Keratinocyte (primary cell): ENCODE results near the gene RGL1.

ENCODE experiments used
- CTCF ChIP-seq, 3 experiments: IDR thresholded peaks in 1 of 3; conservative IDR thresholded peaks in 1 of 3; optimal IDR thresholded peaks in 1 of 3; 2 replicates in 2 of 3; 3 replicates in 1 of 3; pipeline versions ENCODE3 to v1.5.1; 2011; ENCODE audit warnings: low read length in 3 of 3, mild to moderate bottlenecking in 3 of 3, moderate library complexity in 2 of 3, control low read depth in 1 of 3, inconsistent platforms in 1 of 3; ENCODE audit not compliant: insufficient read depth in 2 of 3; ENCODE audit errors: extremely low read depth in 1 of 3
- EZH2 ChIP-seq: IDR thresholded peaks from one replicate; pipeline ENCODE4 v1.6.1; 2012; ENCODE audit warnings: inconsistent platforms, mild to moderate bottlenecking, low read length, moderate library complexity

GRCh38 chr1:183808296-183809027, 3.5 kb downstream of the RGL1 start:
- TF ChIP-seq CTCF (optimal IDR thresholded peaks at IDR 0.05 in 1 of 3, IDR thresholded peaks at IDR 0.05 in 1 of 3, conservative IDR thresholded peaks at IDR 0.05 in 1 of 3; ENCODE audit: extremely low read depth in 1 of 3, insufficient read depth in 2 of 3, low read length in 3 of 3) (no peak), EZH2 (no peak)
